Adrenal gland (tissue), 5 donors: ENCODE data around the gene NEBL.

ENCODE experiments used
- POLR2A ChIP-seq, 2 donors: fragments of 450-650 bp; IDR thresholded peaks; one replicate each; pipeline ENCODE4 v1.6.1; 2017; ENCODE audit warnings: antibody characterized with exemption in 2 of 2, mild to moderate bottlenecking in 2 of 2, moderate library complexity in 1 of 2
- TF ChIP-seq, protein P1 (sequence below), 6 experiments: fragments of 450-650 bp in 4 of 6; fragments of 200-600 bp in 2 of 6; sonication (generic) in 1 of 6; IDR thresholded peaks; 1 replicate in 5 of 6; 2 replicates in 1 of 6; pipeline versions ENCODE4 v1.5.1 to v1.8.0; 2016 to 2021; ENCODE audit warnings: antibody characterized with exemption in 6 of 6, mild to moderate bottlenecking in 2 of 6, moderate library complexity in 1 of 6
- donor health status: DM: no; HTN: no; CAD: no.

DNA sequence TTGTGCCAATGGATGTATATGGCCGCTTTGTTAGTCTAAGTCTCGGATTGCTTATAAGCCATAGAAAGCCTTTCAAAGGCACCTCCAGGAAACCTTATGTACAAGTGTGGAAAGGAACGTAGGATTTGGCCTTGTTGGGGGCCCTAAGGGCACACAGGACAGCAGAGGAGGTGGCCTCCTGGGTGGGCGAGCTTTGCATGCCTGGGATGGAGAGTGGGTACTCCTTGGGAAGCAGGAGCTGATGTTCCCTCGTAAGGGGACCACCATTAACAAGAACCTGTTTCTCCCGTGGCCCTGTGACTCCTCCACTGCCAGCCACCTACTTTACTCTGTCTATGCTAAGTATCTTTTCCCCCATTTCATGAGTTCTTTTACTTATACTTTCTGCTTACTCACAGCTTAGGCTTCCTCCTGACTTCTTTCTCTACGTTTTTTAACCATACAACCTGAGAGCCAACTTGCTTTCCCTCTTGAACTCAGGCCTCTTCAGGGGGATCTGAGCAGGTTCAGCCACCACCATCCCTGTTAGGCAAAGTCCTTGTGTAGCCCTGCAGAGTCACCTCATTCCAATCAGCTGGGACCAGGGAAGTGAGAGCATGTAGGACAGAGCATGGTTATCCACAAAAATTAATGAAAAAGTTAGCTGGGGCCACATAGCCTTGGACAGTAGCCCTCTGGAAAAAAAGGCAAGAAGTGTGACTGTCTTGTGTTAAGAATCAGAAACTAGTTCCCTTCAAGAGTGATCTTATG is 118.9 kb downstream of the NEBL start:
- no peak for TF ChIP-seq POLR2A (IDR thresholded peaks at IDR 0.05)
- TF ChIP-seq, protein P1, sequence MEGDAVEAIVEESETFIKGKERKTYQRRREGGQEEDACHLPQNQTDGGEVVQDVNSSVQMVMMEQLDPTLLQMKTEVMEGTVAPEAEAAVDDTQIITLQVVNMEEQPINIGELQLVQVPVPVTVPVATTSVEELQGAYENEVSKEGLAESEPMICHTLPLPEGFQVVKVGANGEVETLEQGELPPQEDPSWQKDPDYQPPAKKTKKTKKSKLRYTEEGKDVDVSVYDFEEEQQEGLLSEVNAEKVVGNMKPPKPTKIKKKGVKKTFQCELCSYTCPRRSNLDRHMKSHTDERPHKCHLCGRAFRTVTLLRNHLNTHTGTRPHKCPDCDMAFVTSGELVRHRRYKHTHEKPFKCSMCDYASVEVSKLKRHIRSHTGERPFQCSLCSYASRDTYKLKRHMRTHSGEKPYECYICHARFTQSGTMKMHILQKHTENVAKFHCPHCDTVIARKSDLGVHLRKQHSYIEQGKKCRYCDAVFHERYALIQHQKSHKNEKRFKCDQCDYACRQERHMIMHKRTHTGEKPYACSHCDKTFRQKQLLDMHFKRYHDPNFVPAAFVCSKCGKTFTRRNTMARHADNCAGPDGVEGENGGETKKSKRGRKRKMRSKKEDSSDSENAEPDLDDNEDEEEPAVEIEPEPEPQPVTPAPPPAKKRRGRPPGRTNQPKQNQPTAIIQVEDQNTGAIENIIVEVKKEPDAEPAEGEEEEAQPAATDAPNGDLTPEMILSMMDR (IDR thresholded peaks at IDR 0.05): no peak
